Measurements from ENCODE around the gene MAGEA6.
"Not testable (repeated sequence)": the region's sequence is repeated elsewhere in the genome, so short reads cannot be mapped to it uniquely, and the experiment has no call there.

Gene MAGEA6

DNA sequence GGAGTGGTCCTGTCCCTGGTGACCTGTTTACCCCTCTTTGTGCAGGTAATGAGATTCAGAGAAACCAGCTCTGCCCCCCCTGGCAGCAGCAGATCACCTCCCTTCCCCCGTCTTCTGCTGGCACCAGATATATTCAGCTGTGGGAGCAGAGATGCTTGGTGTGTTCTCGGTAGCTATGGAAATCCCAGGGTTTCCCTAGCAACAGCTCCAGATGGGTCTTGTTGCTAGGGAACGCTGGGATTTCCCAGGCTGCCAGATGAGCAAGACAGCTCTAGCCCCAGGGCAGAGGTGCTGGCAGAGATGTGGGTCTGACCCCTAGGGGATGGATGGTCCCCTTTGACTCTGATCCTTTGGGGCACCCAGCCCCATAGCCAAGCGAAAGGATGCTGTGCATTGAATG, 40.9 kb upstream of the MAGEA6 start:
- TF ChIP-seq MYC (IDR thresholded peaks at IDR 0.05; ENCODE audit: low read depth, low read length) (no peak), POLR2A (IDR thresholded peaks at IDR 0.05; ENCODE audit: extremely low read depth, insufficient read length) (no peak), CTCF (IDR thresholded peaks at IDR 0.05; ENCODE audit: low read depth, low read length) (no peak)
- TF ChIP-seq, protein P1, sequence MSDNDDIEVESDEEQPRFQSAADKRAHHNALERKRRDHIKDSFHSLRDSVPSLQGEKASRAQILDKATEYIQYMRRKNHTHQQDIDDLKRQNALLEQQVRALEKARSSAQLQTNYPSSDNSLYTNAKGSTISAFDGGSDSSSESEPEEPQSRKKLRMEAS (IDR thresholded peaks at IDR 0.05; ENCODE audit: low read depth, low read length): no peak
- DNase-seq (ENCODE audit: low read depth): no peak
- H3K4me3 ChIP-seq (ENCODE audit: low read depth, low read length): no peak overlapping the region

GRCh38 chrX:152806035-152806434, 36.5 kb upstream of the MAGEA6 start:
- no peak for DNase-seq (ENCODE audit: low read depth)
- no peak overlapping the region for H3K4me3 ChIP-seq (ENCODE audit: low read depth, low read length)
- TF ChIP-seq MYC (IDR thresholded peaks at IDR 0.05; ENCODE audit: low read depth, low read length): no peak
- TF ChIP-seq, protein P1 (IDR thresholded peaks at IDR 0.05; ENCODE audit: low read depth, low read length): no peak
- TF ChIP-seq POLR2A (IDR thresholded peaks at IDR 0.05; ENCODE audit: extremely low read depth, insufficient read length): no peak
- no peak for TF ChIP-seq CTCF (IDR thresholded peaks at IDR 0.05; ENCODE audit: low read depth, low read length)

- no peak overlapping the region for H3K4me3 ChIP-seq (ENCODE audit: low read depth, low read length)
- TF ChIP-seq CTCF (IDR thresholded peaks at IDR 0.05; ENCODE audit: low read depth, low read length): no peak
- TF ChIP-seq, protein P1 (IDR thresholded peaks at IDR 0.05; ENCODE audit: low read depth, low read length): no peak
- no peak for TF ChIP-seq POLR2A (IDR thresholded peaks at IDR 0.05; ENCODE audit: extremely low read depth, insufficient read length)
- TF ChIP-seq MYC (IDR thresholded peaks at IDR 0.05; ENCODE audit: low read depth, low read length): no peak
- no peak for DNase-seq (ENCODE audit: low read depth)
These were observed 29.5 kb upstream of the MAGEA6 start for GRCh38 chrX:152798945-152799344.

DNA sequence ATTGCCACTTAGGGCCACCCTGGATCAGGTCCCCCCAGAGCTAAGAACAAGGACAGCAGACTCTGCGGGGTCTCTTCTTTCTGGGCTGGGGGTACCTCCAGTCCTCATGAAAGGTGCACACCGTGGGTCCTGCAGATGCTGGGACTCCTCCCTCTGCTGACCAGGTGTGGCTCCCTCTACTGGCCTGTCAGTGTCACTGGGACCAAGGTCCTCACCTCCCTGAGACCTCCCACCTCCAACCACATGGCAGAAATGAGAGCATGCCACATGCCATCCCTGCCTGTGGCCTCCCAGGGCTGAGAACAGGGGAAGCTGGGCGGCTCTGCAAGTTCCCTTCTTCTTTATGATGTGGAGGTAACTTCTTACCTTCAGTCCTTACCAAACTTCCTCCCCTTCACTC, 17.6 kb upstream of the MAGEA6 start:
- not testable (repeated sequence) for DNase-seq (ENCODE audit: low read depth)

GRCh38 chrX:152766562-152766961, 2.9 kb downstream of the MAGEA6 start:
- DNase-seq (ENCODE audit: low read depth): not testable (repeated sequence)

More for the DNA sequence above, 17.6 kb upstream of the MAGEA6 start:
- H3K4me3 ChIP-seq (ENCODE audit: low read depth, low read length): not testable (repeated sequence)

GRCh38 chrX:152761582-152761981, 7.9 kb downstream of the MAGEA6 start:
- DNase-seq (ENCODE audit: low read depth); H3K4me3 ChIP-seq (ENCODE audit: low read depth, low read length): not testable (repeated sequence)

More at GRCh38 chrX:152766562-152766961, 2.9 kb downstream of the MAGEA6 start:
- not testable (repeated sequence) for H3K4me3 ChIP-seq (ENCODE audit: low read depth, low read length)

GRCh38 chrX:152759544-152759943, 9.9 kb downstream of the MAGEA6 start:
- not testable (repeated sequence) for DNase-seq (ENCODE audit: low read depth); H3K4me3 ChIP-seq (ENCODE audit: low read depth, low read length)

DNA sequence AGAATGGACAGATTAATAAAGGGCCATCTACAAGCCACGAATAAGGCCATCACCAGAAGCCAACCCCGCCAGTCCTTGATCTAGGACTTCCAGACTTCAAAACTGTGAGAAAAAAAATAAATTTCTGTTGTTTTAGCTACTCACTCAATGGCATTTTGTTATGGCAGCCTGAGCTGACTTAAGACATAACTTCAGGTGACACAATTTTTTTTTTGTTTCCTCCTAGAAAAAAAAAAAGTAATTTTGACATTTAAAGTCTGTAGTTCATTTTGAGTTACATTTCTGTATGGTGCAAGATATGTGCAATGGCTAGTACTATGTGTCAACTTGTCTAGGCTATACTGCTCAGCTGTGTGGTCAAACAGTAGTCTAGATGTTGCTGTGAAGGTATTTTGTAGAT, 10.6 kb downstream of the MAGEA6 start, which contains the start of gene CSAG3:
Gene CSAG3, plus strand, starts transcription at position 301 of the 400 bp plus-strand sequence.
- DNase-seq (ENCODE audit: low read depth); H3K4me3 ChIP-seq (ENCODE audit: low read depth, low read length): not testable (repeated sequence)

GRCh38 chrX:152754871-152755270, 14.6 kb downstream of the MAGEA6 start:
- not testable (repeated sequence) for H3K4me3 ChIP-seq (ENCODE audit: low read depth, low read length); DNase-seq (ENCODE audit: low read depth)

DNA sequence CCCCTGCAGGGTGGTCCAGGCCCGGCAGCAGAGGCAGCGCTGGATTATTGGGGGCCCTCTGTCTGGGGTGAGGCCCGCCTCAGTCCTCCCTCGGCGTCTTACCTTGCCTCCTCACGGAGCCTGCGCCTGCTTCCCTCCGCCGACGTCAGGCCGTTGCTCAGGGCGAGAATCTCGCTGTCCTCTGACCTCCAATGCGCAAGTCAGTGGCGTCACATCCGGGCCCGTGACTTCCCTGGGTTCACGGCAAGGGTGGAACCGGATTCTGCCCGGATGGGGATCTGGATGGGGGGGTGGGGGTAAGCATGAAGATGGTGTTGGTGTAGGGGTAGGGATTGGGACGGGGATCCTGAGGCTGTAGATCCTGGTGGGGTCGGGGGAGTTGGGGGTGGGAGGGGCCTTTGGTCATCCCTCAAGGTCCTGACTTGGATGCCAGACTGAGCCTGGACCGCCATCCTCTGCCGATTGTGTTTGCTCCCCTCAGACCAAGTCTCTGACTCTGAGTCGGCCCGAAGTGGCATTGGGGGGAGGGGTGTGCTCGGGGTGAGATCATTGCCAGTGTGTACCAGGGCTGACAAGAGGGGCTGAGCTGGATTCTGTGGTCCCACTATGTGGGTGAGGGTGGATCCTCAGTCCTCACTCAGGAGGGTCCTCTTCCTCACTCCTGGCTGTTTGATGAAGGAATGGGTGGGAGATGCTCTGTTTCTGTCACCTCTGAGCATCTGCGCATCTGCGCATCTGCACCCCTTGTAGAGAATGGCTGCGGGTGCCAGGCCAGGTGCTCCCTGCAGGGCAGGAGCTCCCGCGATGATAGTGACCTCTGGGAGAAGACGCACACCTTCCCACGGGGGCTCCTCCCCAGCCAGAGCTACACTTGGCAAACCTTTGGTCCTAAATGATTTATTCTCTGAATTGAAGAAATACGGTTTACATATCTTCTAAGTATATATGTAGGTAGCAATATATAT, 15.5 kb downstream of the MAGEA6 start, which contains the start of gene MAGEA2:
Gene MAGEA2, minus strand, starts transcription at position 157 of the 965 bp plus-strand sequence. CDS start 2,479 bp downstream, outside the sequence.
- not testable (repeated sequence) for H3K4me3 ChIP-seq (ENCODE audit: low read depth, low read length); DNase-seq (ENCODE audit: low read depth)

Data from NB4 (cell line).